ENCODE results near the gene CDC42BPB.

Gene CDC42BPB

GRCh38 chr14:103097994-103098957, 40.9 kb upstream of the CDC42BPB start:
- TF ChIP-seq CTCF (IDR thresholded peaks at IDR 0.05; ENCODE audit: control insufficient read depth, extremely low read depth, insufficient read depth), result no peak
- DNase-seq (ENCODE audit: low read depth), result no peak

GRCh38 chr14:103097244-103097993, 40.1 kb upstream of the CDC42BPB start:
- no peak overlapping the region for H3K4me3 ChIP-seq (ENCODE audit: low read depth, low read length)
- TF ChIP-seq CTCF (IDR thresholded peaks at IDR 0.05; ENCODE audit: control insufficient read depth, extremely low read depth, insufficient read depth), result no peak
- no peak for DNase-seq (ENCODE audit: low read depth)

More at GRCh38 chr14:103097994-103098957, 40.9 kb upstream of the CDC42BPB start:
- H3K4me3 ChIP-seq (ENCODE audit: low read depth, low read length), result no peak overlapping the region

- TF ChIP-seq CTCF (IDR thresholded peaks at IDR 0.05; ENCODE audit: control insufficient read depth, extremely low read depth, insufficient read depth), result no peak
- no peak overlapping the region for H3K4me3 ChIP-seq (ENCODE audit: low read depth, low read length)
Measured at GRCh38 chr14:103096387-103096786, 39.0 kb upstream of the CDC42BPB start.

GRCh38 chr14:103095210-103095778, 37.9 kb upstream of the CDC42BPB start:
- no peak for TF ChIP-seq CTCF (IDR thresholded peaks at IDR 0.05; ENCODE audit: control insufficient read depth, extremely low read depth, insufficient read depth)
- DNase-seq (ENCODE audit: low read depth), result no peak
- H3K4me3 ChIP-seq (ENCODE audit: low read depth, low read length), result no peak overlapping the region

More at GRCh38 chr14:103096387-103096786, 39.0 kb upstream of the CDC42BPB start:
- DNase-seq (ENCODE audit: low read depth), result no peak

GRCh38 chr14:103094406-103095209, 37.3 kb upstream of the CDC42BPB start, which contains the start of gene EXOC3L4:
TSS of gene EXOC3L4 (plus strand) at chr14:103094725. CDS start at chr14:103100220, 5,495 bp downstream.
- no peak within 1 kb of the TSS for H3K4me3 ChIP-seq (ENCODE audit: low read depth, low read length)
- no peak for TF ChIP-seq CTCF (IDR thresholded peaks at IDR 0.05; ENCODE audit: control insufficient read depth, extremely low read depth, insufficient read depth)
- no peak for DNase-seq (ENCODE audit: low read depth)

- DNase-seq (ENCODE audit: low read depth), result no peak
- TF ChIP-seq CTCF (IDR thresholded peaks at IDR 0.05; ENCODE audit: control insufficient read depth, extremely low read depth, insufficient read depth), result no peak
- H3K4me3 ChIP-seq (ENCODE audit: low read depth, low read length), result no peak overlapping the region
Measured at GRCh38 chr14:103093856-103094405, 36.6 kb upstream of the CDC42BPB start.

Data from LNCaP clone FGC (cell line).